Activated naive CD4-positive, alpha-beta T cell treated with anti-CD3 and anti-CD28 coated beads for 36 hours (primary cell): ENCODE data around the gene TMEM178A. TPM values are rescaled to one million over a fixed set of nuclear protein-coding genes. Genes with fewer than 3 reads are reported as not detected.

Source experiments
- CTCF ChIA-PET: fragments of 350-600 bp; sonication (Branson Sonifier 250); formaldehyde crosslinking; loops from one replicate; lab custom pipeline; 2021; ENCODE audit warnings: antibody characterized with exemption; lab: Charles Lee
- DNase-seq: peaks from one replicate; pipeline ENCODE4 v3.0.0-alpha.2; 2020
- H3K27ac Mint-ChIP-seq: one replicate; pipeline ENCODE4 v1.8.0; 2021; ENCODE audit warnings: mild to moderate bottlenecking, mixed read lengths
- H3K27me3 Mint-ChIP-seq: one replicate; pipeline ENCODE4 v1.8.0; 2021; ENCODE audit warnings: low read depth, mixed read lengths
- H3K36me3 Mint-ChIP-seq: one replicate; pipeline ENCODE4 v1.8.0; 2021; ENCODE audit warnings: low read depth, mixed read lengths
- H3K4me1 Mint-ChIP-seq: one replicate; pipeline ENCODE4 v1.8.0; 2021; ENCODE audit warnings: low read depth, mixed read lengths
- H3K4me3 Mint-ChIP-seq: one replicate; pipeline ENCODE4 v1.8.0; 2021; ENCODE audit warnings: mild to moderate bottlenecking, moderate library complexity, mixed read lengths
- H3K9me3 Mint-ChIP-seq: one replicate; pipeline ENCODE4 v1.8.0; 2021; ENCODE audit warnings: mixed read lengths
- intact Hi-C: fragments of 100-400 bp; cut with micrococcal nuclease; formaldehyde crosslinking; loops from one replicate; pipeline ENCODE4 v1.15.1; 2023
- total RNA-seq, 2 experiments: library from RNA; stranded (reverse); gene quantifications; one replicate each; pipeline ENCODE4 v1.2.3, GENCODE V29; 2021

TMEM178A gene
- total RNA-seq, 2 experiments from 2014 or later: 0.25 to 0.55 TPM

- no peak overlapping the region for H3K27ac Mint-ChIP-seq
- no peaks in the 10 kb centered on the region for H3K4me1 Mint-ChIP-seq
- H3K4me3 Mint-ChIP-seq: no peak overlapping the region
- no peaks in the 10 kb centered on the region for H3K36me3 Mint-ChIP-seq
- peaks cover 3% of the 10 kb centered on the region for H3K27me3 Mint-ChIP-seq
- H3K9me3 Mint-ChIP-seq: no peaks in the 10 kb centered on the region
- CTCF ChIA-PET: no interaction called here
- DNase-seq: no peak
- intact Hi-C loops: no loop called here
Observed at GRCh38 chr2:39632876-39633275, 32.8 kb upstream of the TMEM178A start.

- intact Hi-C loops: no loop called here
- no peaks in the 10 kb centered on the region for H3K9me3 Mint-ChIP-seq
- no peak overlapping the region for H3K27ac Mint-ChIP-seq
- DNase-seq: no peak
- no peak overlapping the region for H3K4me3 Mint-ChIP-seq
- CTCF ChIA-PET: no interaction called here
- H3K36me3 Mint-ChIP-seq: no peaks in the 10 kb centered on the region
- H3K27me3 Mint-ChIP-seq: peaks cover 3% of the 10 kb centered on the region
- peaks cover 3% of the 10 kb centered on the region for H3K4me1 Mint-ChIP-seq
Observed at GRCh38 chr2:39636306-39636705, 29.4 kb upstream of the TMEM178A start.

GRCh38 chr2:39638581-39638980 lies 27.1 kb upstream of the TMEM178A start:
- CTCF ChIA-PET: no interaction called here
- no peak overlapping the region for H3K27ac Mint-ChIP-seq
- DNase-seq: no peak
- H3K9me3 Mint-ChIP-seq: no peaks in the 10 kb centered on the region
- H3K36me3 Mint-ChIP-seq: no peaks in the 10 kb centered on the region
- no peak overlapping the region for H3K4me3 Mint-ChIP-seq
- H3K4me1 Mint-ChIP-seq: peaks cover 3% of the 10 kb centered on the region
- peaks cover 10% of the 10 kb centered on the region for H3K27me3 Mint-ChIP-seq
- intact Hi-C loops: no loop called here

- no peaks in the 10 kb centered on the region for H3K9me3 Mint-ChIP-seq
- H3K4me3 Mint-ChIP-seq: no peak overlapping the region
- no peak for DNase-seq
- intact Hi-C loops: no loop called here
- no peaks in the 10 kb centered on the region for H3K36me3 Mint-ChIP-seq
- CTCF ChIA-PET: no interaction called here
- H3K27ac Mint-ChIP-seq: no peak overlapping the region
- H3K27me3 Mint-ChIP-seq: peaks cover 10% of the 10 kb centered on the region
- peaks cover 3% of the 10 kb centered on the region for H3K4me1 Mint-ChIP-seq
Observed at GRCh38 chr2:39640107-39640506, 25.6 kb upstream of the TMEM178A start.

GRCh38 chr2:39640681-39641080 lies 25.0 kb upstream of the TMEM178A start:
- no peak overlapping the region for H3K27ac Mint-ChIP-seq
- CTCF ChIA-PET: no interaction called here
- H3K4me3 Mint-ChIP-seq: no peak overlapping the region
- intact Hi-C loops: no loop called here
- peaks cover 3% of the 10 kb centered on the region for H3K4me1 Mint-ChIP-seq
- DNase-seq: no peak
- H3K9me3 Mint-ChIP-seq: no peaks in the 10 kb centered on the region
- no peaks in the 10 kb centered on the region for H3K36me3 Mint-ChIP-seq
- H3K27me3 Mint-ChIP-seq: peaks cover 8% of the 10 kb centered on the region

GRCh38 chr2:39641635-39642034 lies 24.1 kb upstream of the TMEM178A start:
- no peaks in the 10 kb centered on the region for H3K9me3 Mint-ChIP-seq
- H3K4me3 Mint-ChIP-seq: no peak overlapping the region
- DNase-seq: no peak
- H3K27ac Mint-ChIP-seq: no peak overlapping the region
- CTCF ChIA-PET: no interaction called here
- intact Hi-C loops: no loop called here
- peaks cover 8% of the 10 kb centered on the region for H3K27me3 Mint-ChIP-seq
- peaks cover 3% of the 10 kb centered on the region for H3K4me1 Mint-ChIP-seq
- H3K36me3 Mint-ChIP-seq: no peaks in the 10 kb centered on the region

- intact Hi-C loops: no loop called here
- H3K27me3 Mint-ChIP-seq: peaks cover 8% of the 10 kb centered on the region
- no peak for DNase-seq
- CTCF ChIA-PET: no interaction called here
- H3K27ac Mint-ChIP-seq: no peak overlapping the region
- peaks cover 3% of the 10 kb centered on the region for H3K4me1 Mint-ChIP-seq
- no peaks in the 10 kb centered on the region for H3K36me3 Mint-ChIP-seq
- H3K4me3 Mint-ChIP-seq: no peak overlapping the region
- no peaks in the 10 kb centered on the region for H3K9me3 Mint-ChIP-seq
Observed at GRCh38 chr2:39642051-39642718, 23.5 kb upstream of the TMEM178A start.

- CTCF ChIA-PET: no interaction called here
- Mint-ChIP-seq H3K9me3 (no peaks in the 10 kb centered on the region), H3K27ac (no peak overlapping the region), H3K4me3 (no peak overlapping the region), H3K4me1 (peaks cover 3% of the 10 kb centered on the region), H3K36me3 (no peaks in the 10 kb centered on the region), H3K27me3 (peaks cover 8% of the 10 kb centered on the region)
- DNase-seq: no peak
- intact Hi-C loops: no loop called here
Observed at GRCh38 chr2:39645826-39646225, 19.9 kb upstream of the TMEM178A start.

- Mint-ChIP-seq H3K9me3 (no peaks in the 10 kb centered on the region), H3K4me1 (no peaks in the 10 kb centered on the region), H3K4me3 (no peak overlapping the region), H3K27me3 (peaks cover 8% of the 10 kb centered on the region), H3K36me3 (no peaks in the 10 kb centered on the region), H3K27ac (no peak overlapping the region)
- CTCF ChIA-PET: no interaction called here
- intact Hi-C loops: no loop called here
- DNase-seq: no peak
Observed at GRCh38 chr2:39646267-39646666, 19.4 kb upstream of the TMEM178A start.

- Mint-ChIP-seq H3K4me3 (no peak overlapping the region), H3K9me3 (no peaks in the 10 kb centered on the region), H3K4me1 (no peaks in the 10 kb centered on the region), H3K36me3 (no peaks in the 10 kb centered on the region), H3K27ac (no peak overlapping the region), H3K27me3 (peaks cover 2% of the 10 kb centered on the region)
- intact Hi-C loops: no loop called here
- CTCF ChIA-PET: no interaction called here
- no peak for DNase-seq
Observed at GRCh38 chr2:39647104-39647765, 18.5 kb upstream of the TMEM178A start.

- CTCF ChIA-PET: interaction anchor here (0.7 kb wide), 1 partner anchor 260 kb away, joined by 6 read pairs; no protein-coding TSS in a partner anchor
Observed at GRCh38 chr2:39648580-39648979, 17.1 kb upstream of the TMEM178A start.

GRCh38 chr2:39649511-39649910 lies 16.2 kb upstream of the TMEM178A start:
- peaks cover 2% of the 10 kb centered on the region for H3K27me3 Mint-ChIP-seq
- no peaks in the 10 kb centered on the region for H3K36me3 Mint-ChIP-seq
- no peaks in the 10 kb centered on the region for H3K4me1 Mint-ChIP-seq
- no peak overlapping the region for H3K27ac Mint-ChIP-seq
- intact Hi-C loops: no loop called here
- H3K4me3 Mint-ChIP-seq: no peak overlapping the region
- no peaks in the 10 kb centered on the region for H3K9me3 Mint-ChIP-seq
- DNase-seq: no peak
- CTCF ChIA-PET: no interaction called here

More at GRCh38 chr2:39648580-39648979, 17.1 kb upstream of the TMEM178A start:
- no peaks in the 10 kb centered on the region for H3K36me3 Mint-ChIP-seq
- H3K27me3 Mint-ChIP-seq: no peaks in the 10 kb centered on the region
- intact Hi-C loops: no loop called here
- H3K9me3 Mint-ChIP-seq: no peaks in the 10 kb centered on the region
- no peak for DNase-seq
- H3K27ac Mint-ChIP-seq: no peak overlapping the region
- no peaks in the 10 kb centered on the region for H3K4me1 Mint-ChIP-seq
- H3K4me3 Mint-ChIP-seq: no peak overlapping the region

GRCh38 chr2:39650468-39650867 lies 15.2 kb upstream of the TMEM178A start:
- intact Hi-C loops: no loop called here
- Mint-ChIP-seq H3K27ac (no peak overlapping the region), H3K9me3 (no peaks in the 10 kb centered on the region), H3K4me1 (no peaks in the 10 kb centered on the region), H3K27me3 (peaks cover 7% of the 10 kb centered on the region), H3K36me3 (no peaks in the 10 kb centered on the region), H3K4me3 (no peak overlapping the region)
- CTCF ChIA-PET: interaction anchor here (1.5 kb wide), 1 partner anchor 80 kb away, joined by 3 read pairs; no protein-coding TSS in a partner anchor
- DNase-seq: no peak
